ENCODE data around the gene ISG20L2. TPM values are rescaled to one million over a fixed set of nuclear protein-coding genes. Genes with fewer than 3 reads are reported as not detected.

ISG20L2 gene
- total and polyA plus RNA-seq, 7 donors: 12.0 to 23.4 (median 17.0) TPM

DNA sequence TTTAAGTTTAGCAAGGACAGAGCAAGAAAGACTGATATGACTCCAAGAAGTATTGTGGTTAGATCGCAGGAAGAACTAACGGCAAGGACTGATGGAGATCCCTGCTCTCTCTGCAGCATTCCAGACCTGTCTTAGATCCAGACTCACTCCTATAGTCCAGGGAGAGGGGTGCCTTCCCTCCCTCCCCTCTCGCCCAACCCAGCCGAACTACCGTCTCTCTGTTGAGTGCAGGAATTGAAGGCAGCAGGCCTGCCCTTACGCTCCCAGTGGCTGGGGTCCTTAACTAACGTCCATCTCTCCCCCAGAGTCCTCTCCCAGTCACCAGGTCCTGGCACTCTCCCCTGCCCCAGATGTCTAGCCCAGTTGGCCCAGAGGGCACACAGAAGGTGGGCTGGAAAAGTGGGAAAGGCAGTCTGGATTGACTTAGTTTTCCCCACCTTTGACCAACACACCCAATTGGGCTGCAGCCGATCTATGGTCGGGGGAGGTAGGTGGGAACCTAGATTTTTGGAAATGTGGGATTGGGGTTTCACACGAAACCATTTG, 24.3 kb downstream of the ISG20L2 start:
- Histone ChIP-seq H3K4me1 (peaks cover 0 to 48% (median 47%) of the 10 kb centered on the region in 4 donors), H3K36me3 (no peaks in the 10 kb centered on the region), H3K4me3 (peak overlapping the region in 3 of 4 donors; percentile 40 to 55 (median 47)), H3K9me3 (no peaks in the 10 kb centered on the region), H3K27ac (peak overlapping the region in 2 of 4 donors; percentile 1 to 87), H3K27me3 (peaks cover 0 to 9% (median 0%) of the 10 kb centered on the region in 3 donors)
- intact Hi-C loops (cut with DNase I): loop anchor here (2.0 to 10.0 kb wide), 2 partner anchors 15 to 191 kb away; partner anchors contain the start of gene PEAR1
- TF ChIP-seq, protein P1, sequence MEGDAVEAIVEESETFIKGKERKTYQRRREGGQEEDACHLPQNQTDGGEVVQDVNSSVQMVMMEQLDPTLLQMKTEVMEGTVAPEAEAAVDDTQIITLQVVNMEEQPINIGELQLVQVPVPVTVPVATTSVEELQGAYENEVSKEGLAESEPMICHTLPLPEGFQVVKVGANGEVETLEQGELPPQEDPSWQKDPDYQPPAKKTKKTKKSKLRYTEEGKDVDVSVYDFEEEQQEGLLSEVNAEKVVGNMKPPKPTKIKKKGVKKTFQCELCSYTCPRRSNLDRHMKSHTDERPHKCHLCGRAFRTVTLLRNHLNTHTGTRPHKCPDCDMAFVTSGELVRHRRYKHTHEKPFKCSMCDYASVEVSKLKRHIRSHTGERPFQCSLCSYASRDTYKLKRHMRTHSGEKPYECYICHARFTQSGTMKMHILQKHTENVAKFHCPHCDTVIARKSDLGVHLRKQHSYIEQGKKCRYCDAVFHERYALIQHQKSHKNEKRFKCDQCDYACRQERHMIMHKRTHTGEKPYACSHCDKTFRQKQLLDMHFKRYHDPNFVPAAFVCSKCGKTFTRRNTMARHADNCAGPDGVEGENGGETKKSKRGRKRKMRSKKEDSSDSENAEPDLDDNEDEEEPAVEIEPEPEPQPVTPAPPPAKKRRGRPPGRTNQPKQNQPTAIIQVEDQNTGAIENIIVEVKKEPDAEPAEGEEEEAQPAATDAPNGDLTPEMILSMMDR (IDR thresholded peaks at IDR 0.05): no peak
- no peak for TF ChIP-seq EP300 (IDR thresholded peaks at IDR 0.05)
- no peak for TF ChIP-seq POLR2AphosphoS5 (IDR thresholded peaks at IDR 0.05)
- no peak for TF ChIP-seq POLR2A (IDR thresholded peaks at IDR 0.05)
- 55 to 65% methylated on average over 10 of the region's 10 CpGs for WGBS, 2 donors
- no peak for DNase-seq

- Histone ChIP-seq H3K4me3 (no peak overlapping the region), H3K27ac (peak overlapping the region in 1 of 4 donors; percentile 87)
- intact Hi-C loops (cut with DNase I): loop anchor here (2.0 to 10.0 kb wide), 2 partner anchors 15 to 191 kb away; partner anchors contain the start of gene PEAR1
Observed at GRCh38 chr1:156703741-156704140, 24.8 kb downstream of the ISG20L2 start.

DNA sequence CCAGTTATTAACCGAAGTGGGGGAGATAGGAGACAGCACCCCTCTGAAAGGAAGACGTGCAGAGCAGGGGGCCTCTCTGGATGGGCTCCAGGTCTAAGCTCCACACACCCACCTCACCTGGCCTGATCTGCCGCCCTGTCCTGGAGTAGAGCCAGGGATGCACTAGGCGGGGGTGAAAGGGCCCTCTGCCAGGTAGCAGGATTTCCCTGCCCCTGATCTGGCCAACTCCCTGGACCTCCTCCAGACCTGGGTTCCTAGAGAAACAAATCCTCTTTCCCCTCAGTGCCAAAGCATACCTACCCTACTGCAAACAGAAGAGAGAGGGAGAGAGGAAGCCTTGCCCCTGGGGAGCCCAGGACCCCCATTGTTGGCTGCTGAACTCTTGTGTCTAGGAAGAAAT, 25.2 kb downstream of the ISG20L2 start:
- Histone ChIP-seq H3K4me3 (no peak overlapping the region), H3K4me1 (peaks cover 0 to 48% (median 43%) of the 10 kb centered on the region in 4 donors), H3K27ac (peak overlapping the region in 1 of 4 donors; percentile 87), H3K27me3 (peaks cover 0 to 9% (median 0%) of the 10 kb centered on the region in 3 donors), H3K36me3 (no peaks in the 10 kb centered on the region), H3K9me3 (no peaks in the 10 kb centered on the region)
- TF ChIP-seq EP300 (IDR thresholded peaks at IDR 0.05): no peak
- no peak for TF ChIP-seq POLR2A (IDR thresholded peaks at IDR 0.05)
- no peak for TF ChIP-seq POLR2AphosphoS5 (IDR thresholded peaks at IDR 0.05)
- TF ChIP-seq, protein P1 (IDR thresholded peaks at IDR 0.05): no peak
- 37 to 81% methylated on average over 4 of the region's 4 CpGs for WGBS, 2 donors
- no peak for DNase-seq
- intact Hi-C loops (cut with DNase I): loop anchor here (10.0 kb wide), 1 partner anchor 191 kb away; the partner anchor contains the start of gene PEAR1

More at GRCh38 chr1:156703741-156704140, 24.8 kb downstream of the ISG20L2 start:
- WGBS, 2 donors: 40 to 60% methylated on average over 4 of the region's 4 CpGs
- H3K36me3 ChIP-seq: no peaks in the 10 kb centered on the region
- no peak for DNase-seq
- H3K9me3 ChIP-seq: no peaks in the 10 kb centered on the region
- peaks cover 0 to 48% (median 44%) of the 10 kb centered on the region in 4 donors for H3K4me1 ChIP-seq
- TF ChIP-seq POLR2AphosphoS5 (IDR thresholded peaks at IDR 0.05): no peak
- no peak for TF ChIP-seq EP300 (IDR thresholded peaks at IDR 0.05)
- no peak for TF ChIP-seq POLR2A (IDR thresholded peaks at IDR 0.05)
- TF ChIP-seq, protein P1 (IDR thresholded peaks at IDR 0.05): no peak
- peaks cover 0 to 9% (median 0%) of the 10 kb centered on the region in 3 donors for H3K27me3 ChIP-seq

- TF ChIP-seq EP300 (IDR thresholded peaks at IDR 0.05) (no peak), POLR2A (IDR thresholded peaks at IDR 0.05) (no peak), POLR2AphosphoS5 (IDR thresholded peaks at IDR 0.05) (no peak)
- TF ChIP-seq, protein P1 (IDR thresholded peaks at IDR 0.05): no peak
- DNase-seq: no peak
- Histone ChIP-seq H3K36me3 (no peaks in the 10 kb centered on the region), H3K4me1 (peaks cover 0 to 26% (median 21%) of the 10 kb centered on the region in 4 donors), H3K9me3 (no peaks in the 10 kb centered on the region), H3K4me3 (no peak overlapping the region), H3K27me3 (peaks cover 0 to 9% (median 0%) of the 10 kb centered on the region in 3 donors), H3K27ac (no peak overlapping the region)
- intact Hi-C loops (cut with DNase I): loop anchor here (10.0 kb wide), 1 partner anchor 194 kb away; the partner anchor contains the start of gene PEAR1
- 79 to 82% methylated on average over 8 of the region's 8 CpGs for WGBS, 2 donors
Observed at GRCh38 chr1:156700736-156701531, 27.6 kb downstream of the ISG20L2 start.
